ENCODE measurements around the gene HYPK.

DNA sequence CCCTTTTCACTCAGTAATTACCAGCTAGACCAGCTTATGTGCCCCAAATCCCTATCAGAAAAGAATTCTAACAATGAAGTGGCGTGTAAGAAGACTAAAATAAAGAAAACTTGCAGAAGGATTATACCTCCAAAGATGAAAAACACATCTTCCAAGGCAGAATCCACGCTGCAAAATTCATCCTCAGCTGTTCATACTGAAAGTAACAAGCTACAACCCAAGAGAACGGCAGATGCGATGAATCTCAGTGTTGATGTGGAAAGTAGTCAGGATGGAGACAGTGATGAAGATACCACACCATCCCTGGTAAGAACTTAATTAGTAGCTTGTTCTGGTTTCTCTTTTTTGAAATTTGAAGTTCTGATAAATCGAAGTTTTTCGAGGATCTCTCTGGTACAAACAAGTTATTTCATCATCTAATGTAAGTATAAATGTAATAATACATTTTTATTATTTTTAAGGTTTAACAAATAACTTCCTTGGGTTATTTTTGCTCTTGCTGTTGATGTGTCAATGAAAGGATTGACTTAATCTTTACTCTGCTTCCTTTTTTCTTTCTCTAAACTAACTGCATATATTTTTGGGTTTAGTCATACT lies 27.8 kb downstream of the HYPK start:
- TF ChIP-seq POLR2AphosphoS5 (IDR thresholded peaks at IDR 0.05; ENCODE audit: low read depth, low read length), result no peak
- no peak for TF ChIP-seq SIN3A (IDR thresholded peaks at IDR 0.05; ENCODE audit: borderline replicate concordance, insufficient read depth, low read length)
- TF ChIP-seq TAF1 (IDR thresholded peaks at IDR 0.05; ENCODE audit: borderline replicate concordance, insufficient read depth, low read length), result no peak

Data from PFSK-1 (cell line).